ENCODE data around the gene CLEC4G. TPM values are rescaled to one million over a fixed set of nuclear protein-coding genes. Genes with fewer than 3 reads are reported as not detected.

The CLEC4G gene
- total and polyA plus RNA-seq, 9 of the 15 experiments (the other 6 are each of a cell fraction or from before 2014, with no cell fraction given), result not detected

DNA sequence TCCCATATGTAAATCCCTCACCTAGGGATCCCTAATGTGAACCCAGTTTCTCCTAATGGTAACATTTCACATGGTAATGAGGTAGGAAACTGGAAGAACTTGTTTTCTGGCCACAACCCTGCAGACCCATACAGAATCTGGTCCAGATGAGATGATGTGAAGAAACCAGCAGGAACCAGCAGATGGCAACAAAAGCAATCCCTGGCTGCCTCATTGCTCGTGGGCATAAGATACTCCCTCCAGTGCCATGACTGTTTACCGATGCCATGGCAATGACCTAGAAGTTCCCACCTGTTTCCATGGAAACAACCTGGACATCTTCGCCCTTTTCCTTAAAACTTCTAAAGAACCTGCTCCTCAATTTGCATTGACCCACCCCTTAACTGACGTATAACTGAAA is 16.8 kb upstream of the CLEC4G start:
- FAIRE-seq, result no peak
- 0% methylated on average over 4 of the region's 4 CpGs for WGBS (ENCODE audit: insufficient coverage, low coverage, missing lambda C conversion rate)
- ChIA-PET CTCF (ENCODE audit: low intra/inter-chr PET ratio) (interaction anchor here (0.6 kb wide), 1 partner anchor 51 kb away, joined by 5 read pairs; no protein-coding TSS in a partner anchor), POLR2A (no interaction called here)
- DNase-seq (ENCODE audit: extremely low read depth in 1 of 4, low spot score in 3 of 4), result no peak
- Histone ChIP-seq H3K9me3 (replicated peaks; ENCODE audit: control insufficient read depth, insufficient read depth, low read depth, low read length) (peaks cover 4% of the 10 kb centered on the region; the same call in 1 of the 2 replicates), H3K4me2 (ENCODE audit: insufficient read depth, low read length) (no peak overlapping the region), H3K27ac (ENCODE audit: extremely low read depth, low read depth, low read length) (no peak overlapping the region), H3K9me1 (ENCODE audit: control insufficient read depth, insufficient read depth, low read length) (no peaks in the 10 kb centered on the region), H3K36me3 (ENCODE audit: control insufficient read depth, insufficient read depth, low read length) (no peaks in the 10 kb centered on the region), H3K4me3 (no peak overlapping the region), H3K27me3 (ENCODE audit: control insufficient read depth in 2 of 2, insufficient read depth in 2 of 2, low read length in 2 of 2) (peaks cover 0 to 6% of the 10 kb centered on the region in 2 experiments; a peak in 2 of 5 replicates), H2AFZ (ENCODE audit: low read depth, low read length) (no peak overlapping the region), H3K9ac (ENCODE audit: insufficient read depth in 1 of 2, low read depth in 2 of 2, low read length in 2 of 2) (no peak overlapping the region), H3K79me2 (ENCODE audit: control insufficient read depth, insufficient read depth, low read length) (no peaks in the 10 kb centered on the region), H4K20me1 (replicated peaks; ENCODE audit: control insufficient read depth, insufficient read depth, low read length) (no peaks in the 10 kb centered on the region), H3K4me1 (replicated peaks in 1 of 2; ENCODE audit: control insufficient read depth in 2 of 2, insufficient read depth in 2 of 2, low read length in 2 of 2) (no peaks in the 10 kb centered on the region)
- BruUV-seq (replicated peaks), result no TSS peak
- intact Hi-C loops (cut with micrococcal nuclease), result no loop called here
- in situ Hi-C loops (cut with MboI), result no loop called here
- peak; percentile 53; the same call in 2 of the 3 replicates for ATAC-seq
- peak; percentile 81 for TF ChIP-seq RFX1 (IDR thresholded peaks at IDR 0.05)
- TF ChIP-seq RAD21 (CRISPR knock-in tag; conservative IDR thresholded peaks at IDR 0.05 in 1 of 2, IDR thresholded peaks at IDR 0.05 in 1 of 2), result 0 out of 4 replicates have a peak, but pooled peaks of 1 of the 2 experiments have one; percentile 18
- peak; percentile 35 to 47 (median 39); a peak in 4 of 6 replicates for TF ChIP-seq CTCF (IDR thresholded peaks at IDR 0.05 in 2 of 3, conservative IDR thresholded peaks at IDR 0.05 in 1 of 3; ENCODE audit: insufficient read depth in 2 of 3, low read depth in 1 of 3, low read length in 3 of 3)
- TF ChIP-seq RBM17 (IDR thresholded peaks at IDR 0.05; ENCODE audit: borderline replicate concordance, low read depth, low read length), result no peak
